DMS153 treated with DMSO at 0.1 percent for 48 hours (cell line): ENCODE measurements around the gene GPR146.

Source experiments
- DNase-seq: peaks from one replicate; lab custom pipeline; 2025; ENCODE audit not compliant: unreplicated experiment; lab: John Stamatoyannopoulos, UW

Gene GPR146

DNA sequence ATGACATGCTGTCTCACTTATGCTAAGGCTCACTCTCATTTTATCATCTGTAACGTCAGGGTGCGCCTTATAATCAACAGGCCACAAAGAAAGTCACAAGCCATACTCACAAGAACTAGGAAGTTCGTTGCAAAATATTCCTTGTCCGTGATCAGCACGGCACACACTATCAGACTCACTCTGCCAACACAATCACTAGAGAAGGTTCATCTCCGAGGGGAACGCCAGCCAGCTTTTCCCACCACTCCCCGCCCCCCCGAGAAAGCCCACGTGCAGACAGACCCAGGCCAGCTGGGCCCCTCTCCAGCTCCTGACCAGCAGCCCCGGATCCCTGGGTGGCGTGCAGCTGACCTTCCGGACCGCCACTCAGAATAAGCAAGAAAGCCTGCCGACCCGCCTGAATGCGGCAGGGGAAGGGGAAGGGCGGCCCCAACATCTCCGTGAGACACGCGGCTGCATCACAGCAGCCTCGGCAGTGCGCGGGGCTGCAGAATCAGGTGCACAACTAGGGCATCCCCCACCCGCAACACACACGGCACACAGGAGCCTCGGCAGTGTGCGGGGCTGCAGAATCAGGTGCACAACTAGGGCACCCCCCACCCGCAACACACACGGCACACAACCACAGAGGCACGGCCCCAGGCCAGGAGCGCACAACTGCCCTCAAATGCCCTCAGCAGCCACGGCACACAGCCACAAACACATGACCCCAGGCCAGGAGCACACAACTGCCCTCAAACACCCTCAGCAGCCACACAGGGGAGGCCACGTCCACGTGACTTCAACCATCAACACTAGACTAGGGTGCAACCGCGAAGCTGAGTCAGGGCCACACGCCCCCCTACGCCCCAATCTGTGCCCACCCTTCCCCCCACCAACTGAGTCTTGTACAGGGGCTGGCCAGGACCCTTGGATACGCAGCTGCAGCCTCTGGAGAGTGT is 2.5 kb upstream of the GPR146 start:
- DNase-seq: no peak

DNA sequence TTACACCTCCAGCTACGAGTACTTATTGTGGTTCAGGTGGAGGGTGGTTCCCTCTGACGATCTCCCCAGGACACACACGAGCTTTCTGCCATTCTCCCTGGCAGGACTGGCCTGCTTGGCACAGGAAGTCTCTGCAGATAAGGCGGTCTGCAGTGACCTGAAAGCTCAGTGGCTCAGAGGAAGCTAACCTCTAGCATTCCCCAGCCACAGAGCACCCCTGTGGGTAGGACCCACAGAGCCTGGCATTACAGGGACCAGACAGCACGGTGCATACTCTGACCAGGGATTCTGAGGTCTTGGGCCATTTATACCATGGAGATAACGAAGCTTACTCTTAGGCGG is 1.9 kb upstream of the GPR146 start:
- no peak for DNase-seq

GRCh38 chr7:1043552-1044188 is 676 bp upstream of the GPR146 start:
- no peak for DNase-seq

DNA sequence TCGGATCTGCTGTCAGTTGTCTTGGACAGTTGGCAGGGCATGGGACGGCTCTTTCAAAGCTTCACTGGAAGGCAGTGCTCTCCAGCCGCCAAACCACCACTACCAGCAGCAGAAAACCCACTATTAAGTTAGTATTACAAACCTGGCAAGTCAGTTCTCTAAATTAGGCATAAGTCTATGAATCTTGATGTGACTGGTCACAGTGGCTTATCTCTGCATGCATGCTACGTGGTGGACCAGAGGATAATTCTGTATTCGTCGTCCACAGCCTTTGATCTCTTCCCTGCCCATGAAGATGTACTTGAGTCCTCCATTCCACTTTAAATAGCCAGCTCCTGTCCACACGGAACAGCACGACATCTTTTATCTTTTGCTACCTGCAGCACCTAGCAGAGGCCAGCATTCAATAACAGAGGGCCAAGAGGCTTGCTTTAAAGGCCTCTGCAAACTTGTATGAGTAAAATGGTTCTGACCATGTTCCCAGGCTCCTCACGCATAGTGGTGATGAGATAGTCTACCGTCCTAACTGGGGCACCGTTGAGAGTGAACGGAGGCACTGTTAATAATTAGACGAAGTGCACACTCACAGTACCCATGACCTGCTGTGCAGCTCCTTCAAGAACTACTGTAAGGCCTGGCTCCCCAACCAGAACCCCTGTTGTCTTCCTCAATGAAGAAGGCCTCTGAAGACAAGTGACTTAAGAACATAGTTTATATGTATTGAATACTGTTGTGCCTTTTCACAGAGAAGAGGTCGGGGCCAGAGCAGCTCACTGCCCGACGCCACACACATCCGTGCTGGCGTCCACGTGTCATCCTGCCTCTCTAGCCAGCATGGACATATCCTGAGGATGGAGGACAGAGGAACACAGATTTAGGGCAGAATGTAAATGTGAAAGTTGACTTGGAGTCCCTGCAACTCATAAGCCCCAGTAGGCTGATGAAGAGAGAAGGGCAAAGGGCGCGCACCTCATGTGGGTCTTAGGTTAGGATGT is 1.0 kb downstream of the GPR146 start:
- DNase-seq: no peak

- DNase-seq: no peak
These were observed 2.7 kb downstream of the GPR146 start for GRCh38 chr7:1046722-1047679.

- no peak for DNase-seq
These were observed 4.8 kb downstream of the GPR146 start for GRCh38 chr7:1049006-1049741.

GRCh38 chr7:1049801-1050200 is 5.5 kb downstream of the GPR146 start:
- no peak for DNase-seq

DNA sequence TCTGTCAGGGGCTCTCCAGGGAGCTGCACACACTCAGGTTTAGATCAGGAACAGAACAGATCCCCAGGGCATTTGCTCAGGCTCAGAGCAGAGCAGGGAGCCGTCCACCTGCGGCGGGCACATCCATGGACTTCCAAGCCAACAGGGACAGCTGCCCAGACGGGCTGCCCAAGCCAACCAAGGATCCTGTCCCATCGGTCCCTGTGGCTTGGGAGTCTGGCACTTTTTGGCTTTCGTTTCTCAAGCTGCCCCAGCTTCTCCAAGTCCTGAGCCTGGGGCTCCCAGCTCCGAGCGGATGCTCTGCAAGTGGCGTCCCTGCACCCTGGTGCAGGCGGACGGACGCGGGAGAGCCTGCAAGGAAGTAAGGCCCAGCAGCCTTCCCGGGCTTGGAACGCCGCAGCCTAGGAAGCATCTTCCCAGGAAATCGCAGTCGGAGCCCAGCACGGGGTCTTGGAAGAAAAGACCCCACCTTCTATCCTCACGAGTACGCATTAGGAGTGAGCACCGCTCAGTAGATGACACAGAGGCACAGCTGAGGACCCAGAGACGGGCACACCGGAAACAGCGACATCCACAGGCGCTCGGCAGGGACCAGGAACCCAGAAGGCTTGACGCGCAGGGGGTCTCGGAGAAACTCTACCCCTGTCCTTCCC is 6.0 kb downstream of the GPR146 start:
- no peak for DNase-seq

- DNase-seq: no peak
These were observed 6.8 kb downstream of the GPR146 start for GRCh38 chr7:1050956-1051690.

DNA sequence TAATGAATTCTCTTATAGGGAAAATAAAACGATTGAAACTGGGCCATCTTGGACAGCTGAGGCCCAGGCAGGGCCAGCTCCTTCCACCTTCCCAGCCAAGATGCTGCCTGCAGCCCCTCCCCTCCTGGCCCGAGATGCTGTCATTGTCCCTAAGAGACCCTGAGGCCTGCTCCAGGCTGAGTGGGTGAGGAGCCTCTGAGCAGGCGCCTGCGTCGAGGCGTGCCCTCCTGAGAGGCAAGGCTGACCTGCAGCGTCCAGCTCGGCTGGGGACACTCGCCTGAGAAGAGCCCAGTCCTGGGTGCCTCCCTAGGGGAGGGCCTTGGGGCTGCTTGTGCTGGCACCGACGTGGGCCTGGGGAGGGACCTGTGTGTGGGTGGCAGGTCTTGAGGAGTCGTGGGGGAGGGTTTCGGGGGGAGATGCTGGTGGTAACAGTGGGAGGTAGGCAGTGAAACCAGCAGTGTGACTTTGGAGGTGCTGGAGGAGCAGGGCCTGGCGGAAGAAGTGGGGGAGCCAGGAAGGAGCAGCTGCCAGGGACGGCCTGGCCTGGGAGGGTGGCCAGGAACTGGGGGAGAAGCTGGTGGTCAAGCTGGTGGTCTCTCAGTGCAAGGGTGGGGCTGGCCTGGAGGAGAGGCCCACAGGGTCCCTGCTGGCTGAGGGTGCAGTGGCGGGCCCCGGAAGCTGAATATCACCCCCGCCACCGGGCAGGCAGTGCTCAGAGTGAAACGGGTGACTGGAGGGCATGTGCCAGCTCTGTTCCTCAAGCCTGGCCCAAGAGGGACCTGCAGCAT is 7.9 kb downstream of the GPR146 start:
- no peak for DNase-seq

DNA sequence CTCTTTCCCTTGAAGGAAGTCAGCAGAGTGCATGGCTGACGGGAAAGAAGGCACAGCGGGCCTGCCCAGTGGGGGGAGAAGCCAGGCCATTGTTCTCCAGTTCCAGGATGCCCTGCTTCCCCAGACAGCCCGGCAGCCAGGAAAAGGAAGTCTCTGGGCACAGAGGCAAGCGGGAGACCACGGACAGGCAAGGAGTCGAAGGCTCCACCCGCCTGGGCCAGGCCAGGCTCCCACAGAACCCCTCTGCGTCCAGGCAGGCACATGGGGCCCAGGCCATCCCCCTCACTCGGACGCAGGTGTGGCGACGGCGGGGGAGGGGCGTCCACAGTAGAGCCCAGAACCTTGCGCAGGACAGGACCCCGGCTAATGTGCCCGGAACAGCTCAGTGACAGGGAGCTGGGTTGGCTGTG is 8.7 kb downstream of the GPR146 start:
- no peak for DNase-seq

- no peak for DNase-seq
These were observed 9.5 kb downstream of the GPR146 start for GRCh38 chr7:1053816-1054370.

- DNase-seq: no peak
These were observed 10.1 kb downstream of the GPR146 start for GRCh38 chr7:1054438-1054837.

- DNase-seq: peak; percentile 70
These were observed 10.6 kb downstream of the GPR146 start for GRCh38 chr7:1054861-1055450.

- no peak for DNase-seq
These were observed 11.2 kb downstream of the GPR146 start for GRCh38 chr7:1055491-1055955.

DNA sequence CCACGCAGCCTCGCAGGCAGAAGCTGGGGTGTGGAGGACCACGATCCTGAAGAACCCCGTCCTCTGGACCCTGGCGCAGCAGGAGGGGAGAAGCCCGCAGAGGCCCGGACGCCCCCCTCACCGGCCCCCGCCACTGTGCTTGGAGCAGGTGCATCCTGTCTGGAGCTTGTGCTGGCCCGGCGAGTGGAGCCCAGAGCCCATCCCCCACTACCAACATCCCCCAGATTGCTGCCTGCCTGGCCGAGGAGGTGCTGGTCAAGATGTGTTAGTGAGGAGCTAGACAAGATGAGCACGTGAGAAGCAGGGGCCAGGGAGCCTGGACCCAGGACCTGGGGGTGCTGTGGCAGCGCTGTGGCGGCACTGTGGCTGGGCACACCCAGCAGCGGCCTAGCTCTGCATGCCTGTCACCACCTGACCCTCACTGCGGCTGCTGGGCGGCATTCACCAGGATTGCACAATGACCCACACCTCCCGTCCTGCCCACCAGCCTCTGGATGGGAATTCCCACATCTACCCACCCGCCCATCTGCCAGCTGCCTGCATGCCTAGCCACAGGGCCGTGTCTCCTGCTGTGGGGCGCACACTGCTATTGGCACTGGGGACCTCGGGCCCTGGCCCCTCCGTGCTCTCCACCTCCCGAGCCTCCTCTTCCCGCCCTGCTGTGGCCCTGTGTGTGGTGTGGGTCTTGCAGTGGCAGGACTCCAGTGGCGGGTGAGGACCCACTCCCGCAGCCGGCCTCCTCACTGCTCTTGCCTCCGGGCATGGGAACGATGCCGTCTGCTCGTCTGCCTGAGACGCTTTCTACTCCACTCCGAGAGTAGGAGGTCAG is 11.8 kb downstream of the GPR146 start:
- no peak for DNase-seq
